DND-41 (cell line): ENCODE data around the gene CEMP1.

Experiments
- EZH2 ChIP-seq: IDR thresholded peaks from 3 replicates; pipeline ENCODE4 v1.6.1; 2012; ENCODE audit warnings: borderline replicate concordance, low read depth, mild to moderate bottlenecking, moderate library complexity, low read length, inconsistent platforms; ENCODE audit not compliant: severe bottlenecking
- TF ChIP-seq, protein P1 (sequence below): IDR thresholded peaks from 2 replicates; pipeline ENCODE4 v1.5.1; 2012; ENCODE audit warnings: borderline replicate concordance, low read length, moderate library complexity, mild to moderate bottlenecking; ENCODE audit not compliant: poor library complexity, severe bottlenecking; ENCODE audit errors: extremely low read depth

DNA sequence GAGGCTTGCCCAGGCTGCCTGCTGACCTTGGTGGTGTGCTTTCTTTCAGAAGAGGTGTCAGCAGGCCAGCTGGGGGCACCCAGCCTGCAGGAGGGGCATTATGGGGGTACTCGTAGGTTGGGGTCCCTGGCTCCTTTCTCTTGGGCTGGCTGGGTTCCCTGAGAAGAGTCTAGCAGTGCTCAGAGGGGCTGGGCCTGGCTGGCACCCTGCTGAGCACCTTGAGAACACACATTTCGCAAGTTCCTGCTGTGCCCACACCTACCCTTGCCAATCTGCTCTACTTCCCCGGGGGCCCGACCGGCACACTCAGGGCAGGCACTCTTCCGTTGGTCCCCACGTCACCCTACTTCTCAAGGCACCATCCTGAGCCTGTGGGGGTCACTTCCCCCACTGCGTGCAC lies 5.1 kb downstream of the CEMP1 start:
- TF ChIP-seq, protein P1, sequence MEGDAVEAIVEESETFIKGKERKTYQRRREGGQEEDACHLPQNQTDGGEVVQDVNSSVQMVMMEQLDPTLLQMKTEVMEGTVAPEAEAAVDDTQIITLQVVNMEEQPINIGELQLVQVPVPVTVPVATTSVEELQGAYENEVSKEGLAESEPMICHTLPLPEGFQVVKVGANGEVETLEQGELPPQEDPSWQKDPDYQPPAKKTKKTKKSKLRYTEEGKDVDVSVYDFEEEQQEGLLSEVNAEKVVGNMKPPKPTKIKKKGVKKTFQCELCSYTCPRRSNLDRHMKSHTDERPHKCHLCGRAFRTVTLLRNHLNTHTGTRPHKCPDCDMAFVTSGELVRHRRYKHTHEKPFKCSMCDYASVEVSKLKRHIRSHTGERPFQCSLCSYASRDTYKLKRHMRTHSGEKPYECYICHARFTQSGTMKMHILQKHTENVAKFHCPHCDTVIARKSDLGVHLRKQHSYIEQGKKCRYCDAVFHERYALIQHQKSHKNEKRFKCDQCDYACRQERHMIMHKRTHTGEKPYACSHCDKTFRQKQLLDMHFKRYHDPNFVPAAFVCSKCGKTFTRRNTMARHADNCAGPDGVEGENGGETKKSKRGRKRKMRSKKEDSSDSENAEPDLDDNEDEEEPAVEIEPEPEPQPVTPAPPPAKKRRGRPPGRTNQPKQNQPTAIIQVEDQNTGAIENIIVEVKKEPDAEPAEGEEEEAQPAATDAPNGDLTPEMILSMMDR = no peak
- TF ChIP-seq EZH2 = no peak
